ENCODE measurements around the gene SLC38A9.
"Not testable (repeated sequence)": the region's sequence is repeated elsewhere in the genome, so short reads cannot be mapped to it uniquely, and the experiment has no call there.

SLC38A9 gene

GRCh38 chr5:55712023-55712859, at the start of gene SLC38A9:
SLC38A9 (minus strand) TSS chr5:55712324; CDS start chr5:55697958, 14,366 bp downstream.
- peak; percentile 88 to 97 (median 91) for DNase-seq

- not testable (repeated sequence) for DNase-seq
Measured at GRCh38 chr5:55761721-55762120, 49.6 kb upstream of the SLC38A9 start.

GRCh38 chr5:55758714-55759113, 46.6 kb upstream of the SLC38A9 start:
- DNase-seq: no peak

DNA sequence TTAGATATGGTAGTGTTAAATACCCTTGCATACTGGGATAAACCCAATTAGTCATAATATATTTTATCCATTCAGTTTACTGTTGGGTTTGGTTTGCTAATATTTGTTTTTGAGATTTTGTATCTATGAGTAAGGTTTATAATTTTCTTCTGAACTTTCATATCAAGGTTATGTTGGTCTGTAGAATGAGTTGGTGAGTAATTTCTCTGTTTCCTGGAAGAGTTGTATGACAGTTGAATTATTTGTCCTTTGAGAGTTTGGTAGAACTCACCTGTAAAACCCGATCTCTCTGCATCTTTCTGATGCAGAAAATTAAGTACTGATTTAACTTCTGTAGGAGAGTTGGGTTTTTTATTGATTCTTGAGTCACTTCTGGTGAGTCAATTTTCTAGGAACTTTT, 46.1 kb upstream of the SLC38A9 start:
- DNase-seq: no peak

DNA sequence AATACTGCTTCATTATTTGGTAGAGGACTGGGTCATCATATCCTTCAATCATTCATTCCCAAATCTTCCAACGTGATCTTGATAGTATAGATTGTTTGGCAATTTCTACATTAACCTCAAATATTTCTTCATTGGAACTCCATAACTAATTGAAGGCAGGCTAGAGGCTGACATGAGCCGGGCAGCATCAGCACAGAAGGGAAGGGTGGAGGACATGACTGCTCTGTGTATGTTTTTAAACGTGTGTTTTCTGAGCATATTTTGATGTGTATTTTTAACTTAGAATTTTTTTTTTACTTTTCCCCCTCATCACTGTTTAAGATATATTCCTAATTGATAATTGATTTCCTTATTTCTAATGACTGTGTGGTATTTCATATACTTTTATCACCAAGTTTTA, 38.4 kb upstream of the SLC38A9 start:
- DNase-seq: no peak

DNA sequence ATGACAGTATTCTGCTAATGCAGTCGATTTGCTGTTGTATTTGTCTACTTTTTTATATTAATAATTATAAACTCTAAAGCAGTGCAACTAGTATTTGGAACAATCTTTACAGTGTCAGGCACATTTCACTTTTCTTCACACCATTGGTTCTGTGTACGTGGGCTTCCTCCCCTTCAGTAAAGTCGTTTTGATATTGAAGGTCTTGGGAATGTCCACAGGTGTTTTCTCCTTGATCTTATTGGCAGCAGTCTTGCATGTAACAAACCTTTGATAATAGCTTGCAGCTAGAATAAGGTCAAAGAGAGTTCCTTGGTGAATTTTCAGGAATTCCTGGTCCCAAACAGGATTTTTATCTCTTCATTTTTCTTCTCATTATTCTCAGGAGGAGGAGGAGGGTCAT, 37.9 kb upstream of the SLC38A9 start:
- DNase-seq: no peak

DNA sequence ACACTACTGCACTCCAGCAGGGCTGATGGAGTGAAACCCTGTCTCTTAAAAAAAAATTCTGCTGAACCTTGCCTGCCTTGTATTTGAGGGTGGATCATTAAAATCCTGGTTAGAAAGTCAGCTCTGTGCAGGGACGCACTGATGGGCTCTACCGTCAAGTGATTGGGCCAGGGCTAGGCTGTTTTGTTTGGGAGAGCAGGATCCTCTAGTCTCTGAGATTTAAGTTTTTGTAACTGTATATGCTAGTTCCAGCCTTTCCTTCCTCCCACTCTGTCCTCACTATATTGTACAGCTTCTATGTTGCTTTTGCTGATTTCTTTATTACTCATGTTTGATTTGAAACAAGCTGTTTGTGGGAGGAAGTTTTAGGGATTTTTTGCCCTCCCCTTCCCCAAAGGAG, 37.3 kb upstream of the SLC38A9 start:
- no peak for DNase-seq

DNA sequence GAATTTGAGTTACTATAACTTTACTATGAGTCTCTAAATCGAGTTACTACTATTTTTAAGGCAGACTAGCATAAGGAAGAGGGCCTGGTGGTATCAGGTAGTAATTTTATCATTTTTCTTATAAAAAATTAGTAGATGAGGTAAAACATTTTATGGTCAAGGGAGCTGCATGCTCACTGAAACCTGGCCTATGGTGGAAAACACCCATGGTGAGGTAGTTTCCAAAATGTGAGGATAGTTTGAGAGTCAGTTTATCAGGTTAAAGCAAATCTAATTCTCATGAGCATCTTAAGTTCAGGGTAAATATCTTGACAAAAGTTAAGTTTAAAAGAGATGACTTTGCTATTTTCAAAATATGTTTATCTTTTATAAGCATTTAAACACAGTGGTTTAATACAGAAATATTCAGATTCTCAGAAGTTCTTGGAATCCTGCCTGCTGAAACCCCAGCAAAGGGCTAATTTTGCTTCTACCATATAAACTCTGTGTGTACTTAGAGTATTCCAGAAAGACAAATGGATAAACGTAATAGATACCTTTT, 35.7 kb upstream of the SLC38A9 start:
- no peak for DNase-seq

DNA sequence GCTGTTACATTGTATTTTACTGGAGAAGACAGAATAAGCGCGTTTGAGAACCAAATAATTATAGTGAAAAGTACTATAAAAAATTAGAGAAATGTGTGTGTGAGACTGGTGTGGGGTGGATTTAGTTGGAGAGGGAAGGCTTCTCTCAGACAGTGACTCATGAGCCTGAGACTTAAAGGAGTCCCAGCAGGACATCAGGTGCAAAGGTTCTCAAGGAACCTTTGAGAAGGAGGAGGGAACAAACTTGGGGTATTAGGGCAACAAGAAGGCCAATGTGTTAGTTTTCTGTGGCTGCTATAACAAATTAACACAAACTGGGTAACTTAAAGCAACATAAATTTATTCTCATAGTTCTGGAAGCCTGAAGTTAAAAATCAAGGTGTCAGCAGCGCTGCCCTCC, 30.7 kb upstream of the SLC38A9 start:
- DNase-seq: no peak

GRCh38 chr5:55737793-55738192, 25.7 kb upstream of the SLC38A9 start, which contains the start of gene DDX4:
DDX4 (plus strand) TSS chr5:55738061; CDS start chr5:55738964, 903 bp downstream.
- DNase-seq: no peak

DNA sequence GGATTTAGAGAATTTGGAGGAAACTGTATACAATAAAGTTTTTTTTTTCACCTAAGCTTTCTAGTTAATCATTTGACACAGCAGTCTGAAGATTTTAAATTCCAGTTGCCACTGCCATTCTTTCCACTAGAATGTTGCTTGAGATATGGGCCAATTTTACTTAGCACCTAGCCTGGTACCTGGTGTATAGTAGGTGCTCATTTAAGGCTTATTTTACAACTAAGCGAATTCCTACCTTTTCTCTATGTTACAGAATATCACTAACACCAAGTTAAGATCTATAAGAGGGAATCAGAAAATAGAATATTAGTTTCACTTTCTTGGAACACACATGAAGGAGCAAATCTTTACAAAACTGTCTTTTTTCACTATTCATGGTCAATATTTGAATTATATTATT, 22.5 kb upstream of the SLC38A9 start:
- DNase-seq: no peak

GRCh38 chr5:55732585-55732984, 20.5 kb upstream of the SLC38A9 start:
- DNase-seq: no peak

GRCh38 chr5:55731848-55732247, 19.7 kb upstream of the SLC38A9 start:
- DNase-seq: no peak

- no peak for DNase-seq
Measured at GRCh38 chr5:55724281-55724680, 12.2 kb upstream of the SLC38A9 start.

GRCh38 chr5:55720188-55720703, 8.1 kb upstream of the SLC38A9 start:
- DNase-seq: no peak

DNA sequence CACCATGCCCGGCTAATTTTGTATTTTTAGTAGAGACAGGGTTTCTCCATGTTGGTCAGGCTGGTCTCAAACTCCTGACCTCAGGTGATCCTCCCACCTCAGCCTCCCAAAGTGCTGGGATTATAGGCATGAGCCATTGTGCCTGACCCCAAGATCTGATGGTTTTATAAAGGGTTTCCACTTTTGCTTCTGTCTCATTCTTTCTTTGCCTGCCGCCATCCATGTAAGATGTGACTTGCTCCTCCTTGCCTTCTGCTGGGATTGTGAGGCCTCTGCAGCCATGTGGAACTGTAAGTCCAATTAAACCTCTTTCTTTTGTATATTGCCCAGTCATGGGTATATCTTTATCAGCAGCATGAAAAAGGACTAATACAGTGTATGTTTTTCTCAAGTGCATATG, 6.9 kb upstream of the SLC38A9 start:
- DNase-seq: not testable (repeated sequence)

DNA sequence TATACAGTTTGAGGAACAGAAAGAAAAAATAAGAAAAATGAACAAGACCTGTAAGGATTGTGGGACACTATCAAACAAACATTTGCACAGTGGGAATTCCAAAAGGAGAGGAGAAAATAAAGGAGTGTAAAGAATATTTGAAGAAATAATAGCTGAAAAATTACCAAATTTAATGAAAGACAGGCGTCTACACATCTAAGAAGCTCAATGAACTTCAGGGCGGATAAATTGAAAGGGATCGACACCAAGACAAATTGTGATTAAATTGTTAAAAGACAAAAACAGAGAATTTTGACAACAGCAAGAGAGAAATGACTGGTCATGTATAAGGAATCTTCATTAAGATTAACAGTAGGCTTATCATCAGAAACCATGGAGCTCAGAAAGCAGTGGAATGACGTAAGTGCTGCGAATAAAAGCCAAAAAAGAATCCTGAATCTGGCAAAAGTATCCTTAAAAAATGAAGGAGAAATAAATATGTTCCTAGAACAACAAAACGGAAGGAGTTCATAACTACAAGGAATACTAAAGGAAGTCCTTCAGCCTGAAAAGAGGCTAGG, 3.5 kb upstream of the SLC38A9 start:
- DNase-seq: no peak

GRCh38 chr5:55714749-55715148, 2.6 kb upstream of the SLC38A9 start:
- no peak for DNase-seq

DNA sequence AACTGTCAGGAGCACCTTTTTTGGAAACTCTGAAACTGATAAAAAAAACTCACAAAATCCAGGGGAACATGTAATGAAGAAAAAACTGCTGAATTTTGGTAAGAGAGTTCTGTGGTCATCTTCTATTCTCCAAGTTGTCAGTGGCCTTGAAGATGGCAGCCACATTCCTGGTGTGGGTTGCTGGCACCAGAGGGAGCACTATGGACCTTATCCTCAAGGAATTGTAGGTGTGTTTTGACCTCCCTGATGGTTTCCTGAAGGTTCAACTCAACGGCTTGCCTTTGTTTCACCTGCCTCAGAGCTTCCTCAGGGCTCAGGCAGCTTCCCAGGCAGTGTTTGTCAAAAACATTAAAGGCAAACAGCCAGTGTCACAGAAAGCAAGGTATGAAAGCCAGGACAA, 2.2 kb upstream of the SLC38A9 start:
- DNase-seq: no peak

DNA sequence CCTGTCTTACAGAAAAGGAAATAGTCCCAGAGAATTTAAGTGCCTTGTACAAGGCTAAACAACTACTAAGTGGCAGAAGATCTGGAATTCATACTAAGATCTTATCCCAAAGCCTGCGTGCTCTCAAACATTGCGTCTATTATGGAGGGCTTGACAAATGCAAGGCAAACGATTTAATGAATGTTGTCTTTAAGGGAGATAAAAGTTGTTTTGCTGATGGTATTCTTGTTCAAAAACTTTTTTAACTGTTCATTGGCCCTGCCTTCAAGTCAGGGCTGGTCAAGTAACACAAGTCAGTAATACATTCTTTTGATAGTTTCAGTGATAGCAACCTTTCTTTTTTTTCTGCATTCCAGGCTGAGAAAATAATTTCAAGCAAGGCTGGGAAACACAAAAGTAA, 1.7 kb upstream of the SLC38A9 start:
- no peak for DNase-seq

DNA sequence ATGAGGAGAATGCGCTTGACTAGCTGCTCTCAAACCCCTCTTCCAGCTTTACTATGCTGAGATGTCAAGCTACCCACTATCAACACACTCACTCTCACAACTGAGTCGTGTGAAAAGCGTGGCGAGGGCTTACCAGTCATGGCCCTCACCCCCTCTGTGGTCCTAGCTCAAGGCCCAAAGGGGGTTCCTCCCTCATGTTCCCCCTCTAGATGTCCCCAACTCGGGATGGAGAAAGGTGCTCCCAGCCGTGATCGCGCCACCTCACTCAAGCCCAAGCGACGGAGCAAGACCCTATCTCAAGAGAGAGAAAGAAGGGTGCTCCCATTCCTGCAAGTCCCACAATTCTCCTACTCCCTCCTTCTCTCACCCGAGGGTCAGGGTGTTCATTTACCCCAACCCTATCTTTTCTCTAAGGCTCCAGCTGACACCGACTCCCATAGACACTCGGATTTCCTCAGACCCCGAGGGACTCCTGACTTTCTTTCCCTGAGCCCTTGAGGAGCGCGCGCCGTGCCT, 559 bp downstream of the SLC38A9 start:
- DNase-seq: no peak

- DNase-seq: no peak
Measured at GRCh38 chr5:55708732-55709131, 3.4 kb downstream of the SLC38A9 start.

DNA sequence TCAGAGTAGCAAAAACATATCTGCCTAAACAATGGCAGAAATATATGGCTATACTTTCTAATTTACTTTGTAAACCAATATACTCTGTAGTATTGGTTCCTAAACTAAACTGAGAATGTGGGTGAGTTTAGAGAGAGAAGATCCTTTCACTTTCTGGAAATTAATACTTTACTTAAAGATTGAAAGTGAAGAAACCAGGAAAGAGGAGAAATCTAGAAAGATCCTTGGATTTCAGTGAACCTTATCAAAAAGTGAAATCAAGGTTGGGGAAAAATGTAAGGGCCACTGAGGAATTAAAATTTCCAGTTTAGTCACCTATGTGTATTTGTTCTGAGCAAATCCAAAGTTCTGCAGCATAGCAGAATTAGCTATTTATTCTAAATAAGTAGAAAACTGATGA, 5.9 kb downstream of the SLC38A9 start:
- no peak for DNase-seq
